Panc1 (cell line): ENCODE results near the gene PDE4B. TPM values are rescaled to one million over a fixed set of nuclear protein-coding genes. Genes with fewer than 3 reads are reported as not detected.

Source experiments
- ATAC-seq: fragments of 200-7000 bp; cut with Tn5 transposase; 2 replicates; pipeline ENCODE4 v1.9.1; 2020; ENCODE audit warnings: mild to moderate bottlenecking, moderate library complexity
- BruUV-seq: library from RNA; stranded (reverse); fragments of 400-500 nt; replicated peaks from 2 replicates; lab custom pipeline; 2021; lab: Mats Ljungman, UMichigan
- CTCF ChIA-PET: fragments of 300-600 bp; sonication (Branson Sonifier 250); formaldehyde crosslinking; loops from one replicate; lab custom pipeline; 2022; ENCODE audit warnings: antibody characterized with exemption; lab: Charles Lee
- POLR2A ChIA-PET: fragments of 300-600 bp; sonication (Branson Sonifier 250); formaldehyde crosslinking; loops from one replicate; lab custom pipeline; 2022; ENCODE audit warnings: antibody characterized with exemption; lab: Charles Lee
- DNase-seq: peaks from one replicate; pipeline ENCODE4 v3.0.0-alpha.2; 2010; ENCODE audit warnings: low read depth, low spot score
- H3K27ac ChIP-seq: 2 replicates; pipeline ENCODE4 v1.5.1; 2011; ENCODE audit warnings: mild to moderate bottlenecking, low read length, inconsistent platforms
- H3K27me3 ChIP-seq: fragments of 200-500 bp; sonication (Bioruptor generic); 2 replicates; pipeline ENCODE4 v1.6.0; 2014; ENCODE audit warnings: low read length, inconsistent platforms; ENCODE audit not compliant: control insufficient read depth, insufficient read depth
- H3K36me3 ChIP-seq: fragments of 200-500 bp; sonication (Bioruptor generic); 2 replicates; pipeline ENCODE4 v1.5.1; 2014; ENCODE audit warnings: inconsistent platforms, mild to moderate bottlenecking, low read length, moderate library complexity; ENCODE audit not compliant: control insufficient read depth, insufficient read depth
- H3K4me1 ChIP-seq: 2 replicates; pipeline ENCODE4 v1.5.1; 2011; ENCODE audit warnings: inconsistent platforms, mild to moderate bottlenecking, low read length, moderate library complexity; ENCODE audit not compliant: control insufficient read depth, insufficient read depth
- H3K4me3 ChIP-seq, 2 experiments: 2 replicates each; pipeline ENCODE4 v1.5.1; 2011 to 2012; ENCODE audit warnings: low read depth in 2 of 2, low read length in 2 of 2, mild to moderate bottlenecking in 2 of 2, inconsistent platforms in 1 of 2, moderate library complexity in 1 of 2
- H3K9me3 ChIP-seq: fragments of 200-500 bp; sonication (Bioruptor generic); 2 replicates; pipeline ENCODE4 v1.5.1; 2014; ENCODE audit warnings: low read depth, mild to moderate bottlenecking, inconsistent platforms, low read length, moderate library complexity; ENCODE audit not compliant: control insufficient read depth, insufficient read depth
- CTCF ChIP-seq: fragments of 450-650 bp; IDR thresholded peaks from 2 replicates; pipeline ENCODE4 v1.5.1; 2017; ENCODE audit warnings: mild to moderate bottlenecking
- POLR2AphosphoS5 ChIP-seq: IDR thresholded peaks from 2 replicates; pipeline ENCODE4 v1.6.1; 2012; ENCODE audit warnings: mild to moderate bottlenecking, low read depth, low read length, moderate library complexity
- REST ChIP-seq, 2 experiments: IDR thresholded peaks; 2 replicates each; pipeline ENCODE4 v1.6.1; 2011 to 2012; ENCODE audit warnings: low read depth in 2 of 2, control low read depth in 1 of 2, low read length in 1 of 2, mild to moderate bottlenecking in 1 of 2, moderate library complexity in 1 of 2; ENCODE audit not compliant: insufficient read depth in 1 of 2
- SIN3A ChIP-seq: IDR thresholded peaks from 2 replicates; pipeline ENCODE4 v1.6.1; 2012; ENCODE audit warnings: low read depth, mild to moderate bottlenecking, low read length, moderate library complexity, borderline replicate concordance; ENCODE audit not compliant: insufficient read depth
- TCF7L2 ChIP-seq: IDR thresholded peaks from 2 replicates; pipeline ENCODE4 v1.6.1; 2011; ENCODE audit warnings: mild to moderate bottlenecking, low read depth, low read length, inconsistent platforms
- in situ Hi-C: cut with HindIII; loops from 2 replicates; pipeline ENCODE4 v1.10.0; 2016; ENCODE audit warnings: low sequenced_read_pairs, low pct_unique_long_range_greater_than_20kb
- intact Hi-C: fragments of 100-400 bp; cut with micrococcal nuclease; formaldehyde crosslinking; loops from one replicate; pipeline ENCODE4 v1.10.0; 2022; ENCODE audit not compliant: unreplicated experiment
- total RNA-seq: library from RNA; stranded (reverse); gene quantifications from one replicate; pipeline ENCODE4 v1.2.1, GENCODE V29; 2021; ENCODE audit not compliant: unreplicated experiment

Gene PDE4B
- total RNA-seq, 1 experiment from 2014 or later = 0.26 TPM

- intact Hi-C loops = no loop called here
- in situ Hi-C loops = no loop called here
- Histone ChIP-seq H3K27me3 (no peaks in the 10 kb centered on the region), H3K4me1 (no peaks in the 10 kb centered on the region), H3K9me3 (no peaks in the 10 kb centered on the region), H3K27ac (no peak overlapping the region), H3K36me3 (no peaks in the 10 kb centered on the region), H3K4me3 (no peak overlapping the region)
- ATAC-seq (no peak), DNase-seq (no peak)
- ChIA-PET CTCF (no interaction called here), POLR2A (no interaction called here)
- no TSS peak for BruUV-seq
- TF ChIP-seq POLR2AphosphoS5 = no peak
- no peak for TF ChIP-seq REST (IDR thresholded peaks at IDR 0.05; ENCODE audit: insufficient read depth in 1 of 2, low read depth in 2 of 2, low read length in 1 of 2)
- no peak for TF ChIP-seq SIN3A
- TF ChIP-seq CTCF = no peak
- no peak for TF ChIP-seq TCF7L2
Observed at GRCh38 chr1:66175098-66175497, 382.4 kb downstream of the PDE4B start.

GRCh38 chr1:66175581-66175980 is 382.9 kb downstream of the PDE4B start:
- H3K36me3 ChIP-seq = no peaks in the 10 kb centered on the region
- TF ChIP-seq CTCF (no peak), TCF7L2 (no peak), REST (IDR thresholded peaks at IDR 0.05; ENCODE audit: insufficient read depth in 1 of 2, low read depth in 2 of 2, low read length in 1 of 2) (no peak), SIN3A (no peak), POLR2AphosphoS5 (no peak)
- no peaks in the 10 kb centered on the region for H3K4me1 ChIP-seq
- in situ Hi-C loops = no loop called here
- H3K9me3 ChIP-seq = no peaks in the 10 kb centered on the region
- BruUV-seq = no TSS peak
- no peak overlapping the region for H3K4me3 ChIP-seq
- no peak overlapping the region for H3K27ac ChIP-seq
- POLR2A ChIA-PET = no interaction called here
- intact Hi-C loops = no loop called here
- no peak for DNase-seq
- CTCF ChIA-PET = no interaction called here
- no peaks in the 10 kb centered on the region for H3K27me3 ChIP-seq
- ATAC-seq = no peak
